A673 (cell line): Measurements from ENCODE around the gene KCNQ2. TPM values are rescaled to one million over a fixed set of nuclear protein-coding genes. Genes with fewer than 3 reads are reported as not detected.

Source experiments
- BruUV-seq: library from RNA; stranded (reverse); fragments of 400-500 nt; replicated peaks from 2 replicates; lab custom pipeline; 2021; lab: Mats Ljungman, UMichigan
- CTCF ChIA-PET: fragments of 300-600 bp; sonication (Branson Sonifier 250); formaldehyde crosslinking; loops from one replicate; lab custom pipeline; 2022; ENCODE audit warnings: antibody characterized with exemption; lab: Charles Lee
- POLR2A ChIA-PET: fragments of 300-600 bp; sonication (Branson Sonifier 250); formaldehyde crosslinking; loops from one replicate; lab custom pipeline; 2022; ENCODE audit warnings: antibody characterized with exemption; ENCODE audit not compliant: low non-redundant PET; lab: Charles Lee
- DNase-seq: peaks from one replicate; pipeline ENCODE4 v3.0.0-alpha.2; 2015; ENCODE audit warnings: low spot score
- H3K27ac ChIP-seq: fragments of 200-600 bp; sonication (generic); 2 replicates; pipeline ENCODE4 v1.5.1; 2016; ENCODE audit warnings: mixed run types, low read depth, mild to moderate bottlenecking, mixed read lengths, antibody characterized with exemption, low read length; ENCODE audit not compliant: poor library complexity, severe bottlenecking
- H3K27me3 ChIP-seq: fragments of 200-600 bp; sonication (generic); replicated peaks from 2 replicates; pipeline ENCODE4 v1.6.1; 2017; ENCODE audit warnings: mixed run types, low read depth, mild to moderate bottlenecking, mixed read lengths, antibody characterized with exemption, low read length; ENCODE audit not compliant: insufficient read depth, poor library complexity
- H3K36me3 ChIP-seq: fragments of 200-600 bp; sonication (generic); 2 replicates; pipeline ENCODE4 v1.6.1; 2016; ENCODE audit warnings: mixed run types, mild to moderate bottlenecking, mixed read lengths, antibody characterized with exemption, low read length; ENCODE audit not compliant: insufficient read depth, poor library complexity, severe bottlenecking
- H3K4me1 ChIP-seq: fragments of 200-600 bp; sonication (generic); 2 replicates; pipeline ENCODE4 v1.6.1; 2017; ENCODE audit warnings: mixed run types, mild to moderate bottlenecking, mixed read lengths, antibody characterized with exemption, low read length; ENCODE audit not compliant: insufficient read depth, poor library complexity, severe bottlenecking
- H3K4me3 ChIP-seq: fragments of 200-600 bp; sonication (generic); 2 replicates; pipeline ENCODE4 v1.5.1; 2016; ENCODE audit warnings: low read depth, mixed run types, mild to moderate bottlenecking, mixed read lengths, low read length; ENCODE audit not compliant: poor library complexity, severe bottlenecking
- H3K9me3 ChIP-seq: fragments of 200-600 bp; sonication (generic); 2 replicates; pipeline ENCODE4 v1.6.1; 2016; ENCODE audit warnings: mixed run types, low read depth, mild to moderate bottlenecking, mixed read lengths, antibody characterized with exemption, low read length; ENCODE audit not compliant: poor library complexity, severe bottlenecking
- EZH2 ChIP-seq: fragments of 200-600 bp; sonication (generic); IDR thresholded peaks from 2 replicates; pipeline ENCODE4 v1.6.1; 2017; ENCODE audit warnings: borderline replicate concordance, low read depth, mild to moderate bottlenecking, mixed read lengths, antibody characterized with exemption, low read length; ENCODE audit not compliant: poor library complexity, severe bottlenecking
- intact Hi-C: fragments of 100-400 bp; cut with micrococcal nuclease; formaldehyde crosslinking; loops from one replicate; pipeline ENCODE4 v1.10.0; 2022; ENCODE audit not compliant: unreplicated experiment
- total RNA-seq: library from RNA; stranded (reverse); gene quantifications from 2 replicates; pipeline ENCODE4 v1.2.3, GENCODE V29; 2021
- TF ChIP-seq, protein P1 (sequence below): fragments of 300-800, 200-600 bp; sonication (generic); conservative IDR thresholded peaks from 2 replicates; pipeline ENCODE4 v1.5.1; 2017; ENCODE audit warnings: low read depth, mild to moderate bottlenecking, antibody characterized with exemption, low read length, moderate library complexity, mixed read lengths

Gene KCNQ2
- total RNA-seq, 1 experiment from 2014 or later: 6.6 TPM

- no TSS peak for BruUV-seq
- H3K4me1 ChIP-seq: peaks cover 18% of the 10 kb centered on the region
- peaks cover 15% of the 10 kb centered on the region for H3K27me3 ChIP-seq
- H3K9me3 ChIP-seq: no peaks in the 10 kb centered on the region
- no peak overlapping the region for H3K4me3 ChIP-seq
- no peak for DNase-seq
- no peak overlapping the region for H3K27ac ChIP-seq
- ChIA-PET CTCF (no interaction called here), POLR2A (no interaction called here)
- no peaks in the 10 kb centered on the region for H3K36me3 ChIP-seq
- TF ChIP-seq, protein P1, sequence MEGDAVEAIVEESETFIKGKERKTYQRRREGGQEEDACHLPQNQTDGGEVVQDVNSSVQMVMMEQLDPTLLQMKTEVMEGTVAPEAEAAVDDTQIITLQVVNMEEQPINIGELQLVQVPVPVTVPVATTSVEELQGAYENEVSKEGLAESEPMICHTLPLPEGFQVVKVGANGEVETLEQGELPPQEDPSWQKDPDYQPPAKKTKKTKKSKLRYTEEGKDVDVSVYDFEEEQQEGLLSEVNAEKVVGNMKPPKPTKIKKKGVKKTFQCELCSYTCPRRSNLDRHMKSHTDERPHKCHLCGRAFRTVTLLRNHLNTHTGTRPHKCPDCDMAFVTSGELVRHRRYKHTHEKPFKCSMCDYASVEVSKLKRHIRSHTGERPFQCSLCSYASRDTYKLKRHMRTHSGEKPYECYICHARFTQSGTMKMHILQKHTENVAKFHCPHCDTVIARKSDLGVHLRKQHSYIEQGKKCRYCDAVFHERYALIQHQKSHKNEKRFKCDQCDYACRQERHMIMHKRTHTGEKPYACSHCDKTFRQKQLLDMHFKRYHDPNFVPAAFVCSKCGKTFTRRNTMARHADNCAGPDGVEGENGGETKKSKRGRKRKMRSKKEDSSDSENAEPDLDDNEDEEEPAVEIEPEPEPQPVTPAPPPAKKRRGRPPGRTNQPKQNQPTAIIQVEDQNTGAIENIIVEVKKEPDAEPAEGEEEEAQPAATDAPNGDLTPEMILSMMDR: no peak
- TF ChIP-seq EZH2: no peak
- intact Hi-C loops: no loop called here
These were observed 5.5 kb upstream of the KCNQ2 start for GRCh38 chr20:63477944-63478343.

GRCh38 chr20:63477061-63477616, 4.7 kb upstream of the KCNQ2 start:
- peaks cover 10% of the 10 kb centered on the region for H3K4me1 ChIP-seq
- TF ChIP-seq, protein P1: no peak
- TF ChIP-seq EZH2: no peak
- DNase-seq: no peak
- CTCF ChIA-PET: no interaction called here
- no peak overlapping the region for H3K4me3 ChIP-seq
- POLR2A ChIA-PET: no interaction called here
- peaks cover 16% of the 10 kb centered on the region for H3K27me3 ChIP-seq
- H3K36me3 ChIP-seq: no peaks in the 10 kb centered on the region
- no peak overlapping the region for H3K27ac ChIP-seq
- intact Hi-C loops: no loop called here
- no TSS peak for BruUV-seq
- H3K9me3 ChIP-seq: no peaks in the 10 kb centered on the region

- ChIA-PET CTCF (no interaction called here), POLR2A (no interaction called here)
- intact Hi-C loops: no loop called here
- DNase-seq: peak; percentile 25
- no peak overlapping the region for H3K27ac ChIP-seq
- no TSS peak for BruUV-seq
- H3K36me3 ChIP-seq: no peaks in the 10 kb centered on the region
- H3K4me1 ChIP-seq: peaks cover 10% of the 10 kb centered on the region
- H3K9me3 ChIP-seq: no peaks in the 10 kb centered on the region
- no peak for TF ChIP-seq EZH2
- TF ChIP-seq, protein P1: no peak
- H3K4me3 ChIP-seq: no peak overlapping the region
- H3K27me3 ChIP-seq: peaks cover 29% of the 10 kb centered on the region
These were observed 2.8 kb upstream of the KCNQ2 start for GRCh38 chr20:63475209-63475608.
